B cell (primary cell): ENCODE measurements around the gene TRIM54. TPM values are rescaled to one million over a fixed set of nuclear protein-coding genes. Genes with fewer than 3 reads are reported as not detected.

Experiments
- ATAC-seq: fragments of 200-7000 bp; cut with Tn5 transposase; one replicate; pipeline ENCODE4 v1.10.0; 2021; ENCODE audit warnings: low read depth, mild to moderate bottlenecking, moderate number of reproducible peaks, moderate library complexity
- CTCF ChIA-PET: fragments of 350-600 bp; sonication (Branson Sonifier 250); formaldehyde crosslinking; loops from one replicate; lab custom pipeline; 2021; ENCODE audit warnings: antibody characterized with exemption, inconsistent platforms; lab: Charles Lee
- POLR2A ChIA-PET: fragments of 350-600 bp; sonication (Branson Sonifier 250); formaldehyde crosslinking; loops from one replicate; lab custom pipeline; 2021; ENCODE audit warnings: antibody characterized with exemption; lab: Charles Lee
- DNase-seq: peaks from one replicate; pipeline ENCODE4 v3.0.0; 2013
- H2AFZ ChIP-seq: 2 replicates; pipeline ENCODE4 v1.6.1; 2012; ENCODE audit warnings: mild to moderate bottlenecking, low read depth, low read length; ENCODE audit not compliant: insufficient read depth, poor library complexity, severe bottlenecking
- H3K27ac ChIP-seq, 2 donors: 1 replicate in 1 of 2; 2 replicates in 1 of 2; pipeline ENCODE4 v1.5.1; 2012 to 2013; ENCODE audit warnings: low read length in 2 of 2, mild to moderate bottlenecking in 2 of 2, moderate library complexity in 1 of 2
- H3K27me3 ChIP-seq, 4 experiments: fragments of 200-600 bp in 1 of 4; sonication (generic) in 1 of 4; replicated peaks in 1 of 4; 1 replicate in 2 of 4; 2 replicates in 2 of 4; pipeline versions ENCODE4 v1.6.1 to v1.7.0; 2013 to 2016; ENCODE audit warnings: low read length in 3 of 4, mild to moderate bottlenecking in 2 of 4, mixed read lengths in 1 of 4, moderate library complexity in 1 of 4; ENCODE audit not compliant: insufficient read depth in 4 of 4, control insufficient read depth in 3 of 4; ENCODE audit errors: control extremely low read depth in 1 of 4
- H3K36me3 ChIP-seq, 2 experiments: replicated peaks in 1 of 2; 1 replicate in 1 of 2; 2 replicates in 1 of 2; pipeline versions ENCODE4 v1.6.1 to v1.7.1; 2013; ENCODE audit warnings: low read length in 1 of 2; ENCODE audit not compliant: insufficient read depth in 2 of 2, control insufficient read depth in 1 of 2; ENCODE audit errors: control extremely low read depth in 1 of 2, extremely low read depth in 1 of 2
- H3K4me1 ChIP-seq, 2 donors: fragments of 200-600 bp in 1 of 2; sonication (generic) in 1 of 2; 1 replicate in 1 of 2; 2 replicates in 1 of 2; pipeline versions ENCODE4 v1.5.1 to v1.6.1; 2013 to 2017; ENCODE audit warnings: low read length in 2 of 2; ENCODE audit not compliant: control insufficient read depth in 2 of 2, insufficient read depth in 2 of 2
- H3K4me2 ChIP-seq: replicated peaks from 2 replicates; pipeline ENCODE3; 2012; ENCODE audit warnings: mild to moderate bottlenecking, low read depth, low read length; ENCODE audit not compliant: poor library complexity, severe bottlenecking
- H3K4me3 ChIP-seq, 5 experiments: fragments of 200-600 bp in 1 of 5; sonication (generic) in 1 of 5; 1 replicate in 3 of 5; 2 replicates in 2 of 5; pipeline versions ENCODE4 v1.5.1 to v1.7.0; 2011 to 2016; ENCODE audit warnings: low read length in 4 of 5, mild to moderate bottlenecking in 4 of 5, low read depth in 2 of 5, control low read depth in 1 of 5, moderate library complexity in 1 of 5; ENCODE audit not compliant: insufficient read depth in 1 of 5; ENCODE audit errors: control extremely low read depth in 1 of 5, extremely low read depth in 1 of 5
- H3K79me2 ChIP-seq: fragments of 200-600 bp; sonication (generic); one replicate; pipeline ENCODE4 v1.6.0; 2016; ENCODE audit warnings: low read length; ENCODE audit not compliant: control insufficient read depth, insufficient read depth
- H3K9ac ChIP-seq: fragments of 200-600 bp; sonication (generic); 2 replicates; pipeline ENCODE4 v1.6.1; 2017; ENCODE audit warnings: mild to moderate bottlenecking, low read length, moderate library complexity
- H3K9me3 ChIP-seq, 3 donors: one replicate each; pipeline versions ENCODE4 v1.6.1 to v1.7.1; 2013; ENCODE audit warnings: low read length in 2 of 3; ENCODE audit not compliant: control insufficient read depth in 2 of 3, insufficient read depth in 1 of 3; ENCODE audit errors: control extremely low read depth in 1 of 3
- H4K20me1 ChIP-seq: 2 replicates; pipeline ENCODE4 v1.6.0; 2012; ENCODE audit warnings: mild to moderate bottlenecking, low read length; ENCODE audit not compliant: insufficient read depth, control insufficient read depth, poor library complexity, severe bottlenecking
- H3K27ac Mint-ChIP-seq: one replicate; pipeline ENCODE4 v1.8.0; 2021; ENCODE audit warnings: mixed read lengths
- H3K27me3 Mint-ChIP-seq: one replicate; pipeline ENCODE4 v1.8.0; 2021; ENCODE audit warnings: mixed read lengths
- H3K4me1 Mint-ChIP-seq: one replicate; pipeline ENCODE4 v1.8.0; 2021; ENCODE audit warnings: mixed read lengths
- H3K4me3 Mint-ChIP-seq: one replicate; pipeline ENCODE4 v1.8.0; 2021; ENCODE audit warnings: mixed read lengths
- H3K9me3 Mint-ChIP-seq: one replicate; pipeline ENCODE4 v1.8.0; 2022; ENCODE audit warnings: mixed read lengths; ENCODE audit not compliant: insufficient read depth
- CTCF ChIP-seq: fragments of 200-600 bp; IDR thresholded peaks from one replicate; pipeline ENCODE4 v1.8.0; 2022; ENCODE audit warnings: antibody characterized with exemption, mild to moderate bottlenecking
- EZH2 ChIP-seq: IDR thresholded peaks from 2 replicates; pipeline ENCODE4 v1.6.1; 2012; ENCODE audit warnings: borderline replicate concordance, low read depth, mild to moderate bottlenecking, moderate library complexity, low read length; ENCODE audit not compliant: insufficient read depth, poor library complexity, severe bottlenecking
- WGBS: methylation state at CpG from one replicate; pipeline ENCODE4 v1.1.5; 2013; ENCODE audit warnings: missing lambda C conversion rate; ENCODE audit not compliant: insufficient coverage; 5-methylcytosine and 5-hydroxymethylcytosine counted together
- intact Hi-C: fragments of 100-400 bp; cut with micrococcal nuclease; formaldehyde crosslinking; loops from one replicate; pipeline ENCODE4 v1.10.0; 2022
- polyA plus RNA-seq: library from polyadenylated mRNA; depleted of rRNA; stranded (reverse); fragments of >200 nt; gene quantifications from 2 replicates; pipeline ENCODE4 v1.2.3, GENCODE V29; 2012
- total RNA-seq, 2 donors: library from RNA; stranded (reverse); fragments of 120-200 nt in 1 of 2; gene quantifications; 1 replicate in 1 of 2; 2 replicates in 1 of 2; pipeline versions ENCODE4 v1.2.3 to v1.2.4, GENCODE V29; 2013 to 2022

TRIM54 gene
- total and polyA plus RNA-seq, 2 donors (not counting 1 experiment from before 2014, with no cell fraction given): not detected

DNA sequence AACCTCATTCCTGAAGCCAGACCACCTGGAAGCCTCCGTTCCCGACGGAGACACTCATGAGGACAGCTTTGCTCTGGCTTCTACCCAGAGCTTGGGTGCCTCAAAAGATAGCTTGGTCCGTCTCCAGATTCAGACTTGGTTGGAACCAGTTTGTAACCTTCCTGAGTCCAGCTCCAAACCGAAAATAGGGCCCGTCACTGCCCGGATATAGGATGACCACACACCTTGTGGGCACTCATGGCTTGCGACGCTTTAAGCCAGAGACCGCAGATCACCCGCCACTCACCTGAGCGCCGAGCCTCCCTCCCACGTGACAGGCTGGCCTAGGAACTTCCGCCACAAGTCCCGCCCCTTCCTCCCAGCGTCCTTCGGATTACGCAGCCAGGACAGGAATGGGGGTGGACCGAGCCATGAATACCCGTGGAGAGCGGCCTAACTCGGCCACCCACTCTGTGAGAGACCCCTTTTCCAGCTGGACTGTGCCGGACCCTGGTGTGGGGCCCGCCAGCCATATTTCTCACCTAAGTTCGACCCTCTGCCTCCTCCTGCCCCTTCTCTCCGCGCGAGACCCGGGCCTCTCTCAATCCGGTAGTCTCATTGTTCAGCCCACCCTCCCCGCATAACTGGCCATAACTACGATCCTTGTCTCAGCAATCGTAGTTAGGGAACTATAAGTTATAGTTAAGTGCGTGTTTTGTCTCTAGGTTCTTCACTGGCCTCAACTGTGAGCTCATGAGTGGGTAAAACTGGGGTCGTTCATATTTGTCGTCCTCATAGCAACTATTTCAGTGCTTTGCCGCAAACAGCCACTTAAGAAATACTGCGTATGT, 40.8 kb downstream of the TRIM54 start, which contains the start of gene MPV17:
MPV17 (minus strand) TSS at position 332 of the 830 bp plus-strand sequence. CDS start 580 bp downstream, outside the sequence.
- Mint-ChIP-seq H3K9me3 (no peaks in the 10 kb centered on the region), H3K4me1 (peaks cover 27% of the 10 kb centered on the region), H3K27ac (peak within 1 kb of the TSS; percentile 97), H3K4me3 (peak within 1 kb of the TSS; percentile 99), H3K27me3 (no peaks in the 10 kb centered on the region)
- ChIA-PET CTCF (interaction anchor here (1.2 to 3.7 kb wide), 3 partner anchors 19 to 48 kb away, joined by 5 to 24 read pairs (median 5); partner anchors contain the start of gene SNX17), POLR2A (interaction anchor here (0.7 to 2.1 kb wide), 5 partner anchors 34 to 105 kb away, joined by 3 to 9 read pairs (median 4); partner anchors contain the start of genes GTF3C2, NRBP1, PPM1G and ZNF513)
- Histone ChIP-seq H3K27ac (peak within 1 kb of the TSS; percentile 75 to 96), H4K20me1 (no peaks in the 10 kb centered on the region), H3K4me3 (peak within 1 kb of the TSS; percentile 72 to 99 (median 93)), H3K27me3 (no peaks in the 10 kb centered on the region), H3K4me1 (peaks cover 12 to 20% of the 10 kb centered on the region in 2 donors), H3K36me3 (peaks cover 4 to 19% of the 10 kb centered on the region in 2 experiments), H3K4me2 (peak within 1 kb of the TSS; percentile 91), H3K79me2 (peaks cover 40% of the 10 kb centered on the region), H2AFZ (peak within 1 kb of the TSS; percentile 92), H3K9ac (peak within 1 kb of the TSS; percentile 98), H3K9me3 (no peaks in the 10 kb centered on the region)
- 1% methylated on average over 32 of the region's 39 CpGs for WGBS
- ATAC-seq (peak; percentile 95), DNase-seq (peak; percentile 91)
- intact Hi-C loops: loop anchor here (1.0 to 5.0 kb wide), 10 partner anchors 20 to 1069 kb away; partner anchors contain the start of genes EIF2B4, FOSL2, GTF3C2 and NRBP1
- TF ChIP-seq CTCF: no peak
- no peak for TF ChIP-seq EZH2
